Muscle layer of colon (tissue), 2 donors: ENCODE data around the gene FES.

ENCODE experiments used
- H3K27ac ChIP-seq: one replicate; pipeline ENCODE4 v1.7.0; 2013; ENCODE audit warnings: low read depth, mild to moderate bottlenecking, low read length, moderate library complexity
- H3K27me3 ChIP-seq, 2 donors: one replicate each; pipeline ENCODE4 v1.7.0; 2013; ENCODE audit warnings: low read length in 2 of 2, mild to moderate bottlenecking in 2 of 2; ENCODE audit not compliant: insufficient read depth in 2 of 2, control insufficient read depth in 1 of 2
- H3K36me3 ChIP-seq: one replicate; pipeline ENCODE4 v1.7.0; 2013; ENCODE audit warnings: mild to moderate bottlenecking, low read length; ENCODE audit not compliant: insufficient read depth
- H3K4me1 ChIP-seq: one replicate; pipeline ENCODE4 v1.7.0; 2013; ENCODE audit warnings: mild to moderate bottlenecking, low read length; ENCODE audit not compliant: insufficient read depth
- H3K4me3 ChIP-seq, 2 donors: one replicate each; pipeline ENCODE4 v1.7.0; 2013; ENCODE audit warnings: low read length in 2 of 2, low read depth in 1 of 2, mild to moderate bottlenecking in 1 of 2, moderate library complexity in 1 of 2
- H3K9ac ChIP-seq: one replicate; pipeline ENCODE4 v1.7.0; 2013; ENCODE audit warnings: low read length
- H3K9me3 ChIP-seq: one replicate; pipeline ENCODE4 v1.7.0; 2013; ENCODE audit warnings: mild to moderate bottlenecking, low read length
- donor health status: abdominal sarcoma.
- donor health status: Adenocarcinoma of cecum.

FES gene

GRCh38 chr15:90930861-90931574 is 46.7 kb downstream of the FES start:
- peak overlapping the region; percentile 76 for H3K9ac ChIP-seq
- H3K9me3 ChIP-seq = no peaks in the 10 kb centered on the region
- no peaks in the 10 kb centered on the region for H3K27me3 ChIP-seq
- H3K36me3 ChIP-seq = no peaks in the 10 kb centered on the region
- H3K4me3 ChIP-seq = peak overlapping the region in 1 of 2 donors; percentile 75
- peak overlapping the region; percentile 74 for H3K27ac ChIP-seq
- peaks cover 41% of the 10 kb centered on the region for H3K4me1 ChIP-seq

- no peaks in the 10 kb centered on the region for H3K27me3 ChIP-seq
- peaks cover 46% of the 10 kb centered on the region for H3K4me1 ChIP-seq
- H3K27ac ChIP-seq = peak overlapping the region; percentile 79
- no peaks in the 10 kb centered on the region for H3K9me3 ChIP-seq
- peak overlapping the region; percentile 79 for H3K9ac ChIP-seq
- no peaks in the 10 kb centered on the region for H3K36me3 ChIP-seq
- peak overlapping the region in 1 of 2 donors; percentile 91 for H3K4me3 ChIP-seq
These were observed 47.2 kb downstream of the FES start for GRCh38 chr15:90931575-90931827.

GRCh38 chr15:90931828-90932659 is 47.7 kb downstream of the FES start, which contains the start of gene HDDC3:
TSS of gene HDDC3 (minus strand) at chr15:90932549. CDS start at chr15:90932540, 9 bp downstream.
- no peaks in the 10 kb centered on the region for H3K27me3 ChIP-seq
- H3K9me3 ChIP-seq = no peaks in the 10 kb centered on the region
- H3K4me1 ChIP-seq = peaks cover 48% of the 10 kb centered on the region
- H3K4me3 ChIP-seq = peak within 1 kb of the TSS; percentile 72 to 91
- no peaks in the 10 kb centered on the region for H3K36me3 ChIP-seq
- H3K9ac ChIP-seq = peak within 1 kb of the TSS; percentile 79
- peak within 1 kb of the TSS; percentile 79 for H3K27ac ChIP-seq

GRCh38 chr15:90932660-90932991 is 48.3 kb downstream of the FES start:
- H3K27ac ChIP-seq = peak overlapping the region; percentile 79
- H3K9ac ChIP-seq = no peak overlapping the region
- no peaks in the 10 kb centered on the region for H3K9me3 ChIP-seq
- peak overlapping the region; percentile 72 to 91 for H3K4me3 ChIP-seq
- no peaks in the 10 kb centered on the region for H3K27me3 ChIP-seq
- H3K36me3 ChIP-seq = no peaks in the 10 kb centered on the region
- peaks cover 48% of the 10 kb centered on the region for H3K4me1 ChIP-seq

- Histone ChIP-seq H3K9me3 (no peaks in the 10 kb centered on the region), H3K9ac (no peak overlapping the region), H3K27ac (no peak overlapping the region), H3K4me1 (peaks cover 48% of the 10 kb centered on the region), H3K36me3 (peaks cover 2% of the 10 kb centered on the region), H3K4me3 (no peak overlapping the region), H3K27me3 (no peaks in the 10 kb centered on the region)
These were observed 49.0 kb downstream of the FES start for GRCh38 chr15:90933301-90933700.

GRCh38 chr15:90934256-90934948 is 50.1 kb downstream of the FES start:
- Histone ChIP-seq H3K27me3 (no peaks in the 10 kb centered on the region), H3K9ac (no peak overlapping the region), H3K4me1 (peaks cover 44% of the 10 kb centered on the region), H3K4me3 (peak overlapping the region; percentile 45 to 65), H3K27ac (peak overlapping the region; percentile 75), H3K36me3 (peaks cover 9% of the 10 kb centered on the region), H3K9me3 (no peaks in the 10 kb centered on the region)

- peak within 1 kb of the TSS; percentile 75 for H3K27ac ChIP-seq
- H3K4me1 ChIP-seq = peaks cover 43% of the 10 kb centered on the region
- H3K4me3 ChIP-seq = peak within 1 kb of the TSS; percentile 45 to 65
These were observed 50.8 kb downstream of the FES start, which contains the start of gene UNC45A for GRCh38 chr15:90934949-90935751. TSS of gene UNC45A (plus strand) at chr15:90935285. CDS start at chr15:90935325, 40 bp downstream.

GRCh38 chr15:90936823-90937222 is 52.5 kb downstream of the FES start:
- Histone ChIP-seq H3K27ac (no peak overlapping the region), H3K27me3 (no peaks in the 10 kb centered on the region), H3K4me1 (peaks cover 30% of the 10 kb centered on the region), H3K36me3 (peaks cover 28% of the 10 kb centered on the region), H3K4me3 (no peak overlapping the region), H3K9ac (no peak overlapping the region), H3K9me3 (no peaks in the 10 kb centered on the region)

More at GRCh38 chr15:90934949-90935751, 50.8 kb downstream of the FES start, which contains the start of gene UNC45A:
- Histone ChIP-seq H3K9ac (peak within 1 kb of the TSS; percentile 10), H3K36me3 (peaks cover 17% of the 10 kb centered on the region), H3K9me3 (no peaks in the 10 kb centered on the region), H3K27me3 (no peaks in the 10 kb centered on the region)

GRCh38 chr15:90938261-90938660 is 54.0 kb downstream of the FES start:
- Histone ChIP-seq H3K9ac (no peak overlapping the region), H3K36me3 (peaks cover 43% of the 10 kb centered on the region), H3K27me3 (no peaks in the 10 kb centered on the region), H3K27ac (no peak overlapping the region), H3K4me1 (peaks cover 22% of the 10 kb centered on the region), H3K4me3 (no peak overlapping the region), H3K9me3 (no peaks in the 10 kb centered on the region)

GRCh38 chr15:90939756-90940155 is 55.5 kb downstream of the FES start:
- Histone ChIP-seq H3K4me1 (peaks cover 10% of the 10 kb centered on the region), H3K9ac (no peak overlapping the region), H3K27ac (no peak overlapping the region), H3K36me3 (peaks cover 58% of the 10 kb centered on the region), H3K27me3 (no peaks in the 10 kb centered on the region), H3K9me3 (no peaks in the 10 kb centered on the region), H3K4me3 (no peak overlapping the region)

- no peak overlapping the region for H3K4me3 ChIP-seq
- peaks cover 6% of the 10 kb centered on the region for H3K4me1 ChIP-seq
- no peak overlapping the region for H3K27ac ChIP-seq
- no peak overlapping the region for H3K9ac ChIP-seq
- no peaks in the 10 kb centered on the region for H3K9me3 ChIP-seq
- H3K27me3 ChIP-seq = no peaks in the 10 kb centered on the region
- H3K36me3 ChIP-seq = peaks cover 62% of the 10 kb centered on the region
These were observed 56.7 kb downstream of the FES start for GRCh38 chr15:90941038-90941437.
